Cardiac fibroblast (primary cell): ENCODE data around the gene PRKN.
A peak's percentile ranks its signal among the peaks of the same experiment; 100 is the strongest.

Experiments used
- DNase-seq, 2 donors: peaks; one replicate each; pipeline versions ENCODE4 v3.0.0 to v3.0.0-alpha.2; 2010; ENCODE audit warnings: low read depth in 2 of 2
- H3K4me3 ChIP-seq, 2 donors: replicated peaks in 1 of 2; 1 replicate in 1 of 2; 2 replicates in 1 of 2; pipeline ENCODE4 v1.5.1; 2011; ENCODE audit warnings: low read depth in 2 of 2, low read length in 2 of 2, mild to moderate bottlenecking in 2 of 2, moderate library complexity in 1 of 2
- TF ChIP-seq, protein P1 (sequence below): IDR thresholded peaks from one replicate; pipeline ENCODE4 v1.5.1; 2011; ENCODE audit warnings: low read depth, mild to moderate bottlenecking, low read length, inconsistent platforms

PRKN gene

DNA sequence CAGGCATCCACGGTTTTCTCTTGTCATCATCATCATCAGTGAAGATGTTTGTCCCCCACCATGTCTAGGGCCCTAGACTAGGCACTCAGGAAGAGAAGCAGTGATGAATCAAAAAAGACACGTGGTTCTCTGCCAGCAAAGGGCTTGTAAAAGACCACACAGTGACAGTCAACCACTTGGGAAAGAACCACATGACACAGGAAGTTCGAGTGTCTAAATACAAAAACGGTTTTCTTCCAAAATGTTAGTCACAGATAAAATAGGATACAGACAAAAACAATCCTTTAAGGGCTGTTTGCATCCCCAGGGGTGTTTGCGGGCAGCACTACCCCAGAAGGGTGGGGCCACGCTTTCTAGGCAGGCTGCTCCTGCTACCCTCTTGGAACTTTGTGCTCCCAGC lies 1096.9 kb downstream of the PRKN start:
- peak in 1 of 2 donors; percentile 50 for DNase-seq
- H3K4me3 ChIP-seq = no peak overlapping the region
- TF ChIP-seq, protein P1, sequence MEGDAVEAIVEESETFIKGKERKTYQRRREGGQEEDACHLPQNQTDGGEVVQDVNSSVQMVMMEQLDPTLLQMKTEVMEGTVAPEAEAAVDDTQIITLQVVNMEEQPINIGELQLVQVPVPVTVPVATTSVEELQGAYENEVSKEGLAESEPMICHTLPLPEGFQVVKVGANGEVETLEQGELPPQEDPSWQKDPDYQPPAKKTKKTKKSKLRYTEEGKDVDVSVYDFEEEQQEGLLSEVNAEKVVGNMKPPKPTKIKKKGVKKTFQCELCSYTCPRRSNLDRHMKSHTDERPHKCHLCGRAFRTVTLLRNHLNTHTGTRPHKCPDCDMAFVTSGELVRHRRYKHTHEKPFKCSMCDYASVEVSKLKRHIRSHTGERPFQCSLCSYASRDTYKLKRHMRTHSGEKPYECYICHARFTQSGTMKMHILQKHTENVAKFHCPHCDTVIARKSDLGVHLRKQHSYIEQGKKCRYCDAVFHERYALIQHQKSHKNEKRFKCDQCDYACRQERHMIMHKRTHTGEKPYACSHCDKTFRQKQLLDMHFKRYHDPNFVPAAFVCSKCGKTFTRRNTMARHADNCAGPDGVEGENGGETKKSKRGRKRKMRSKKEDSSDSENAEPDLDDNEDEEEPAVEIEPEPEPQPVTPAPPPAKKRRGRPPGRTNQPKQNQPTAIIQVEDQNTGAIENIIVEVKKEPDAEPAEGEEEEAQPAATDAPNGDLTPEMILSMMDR = no peak

DNA sequence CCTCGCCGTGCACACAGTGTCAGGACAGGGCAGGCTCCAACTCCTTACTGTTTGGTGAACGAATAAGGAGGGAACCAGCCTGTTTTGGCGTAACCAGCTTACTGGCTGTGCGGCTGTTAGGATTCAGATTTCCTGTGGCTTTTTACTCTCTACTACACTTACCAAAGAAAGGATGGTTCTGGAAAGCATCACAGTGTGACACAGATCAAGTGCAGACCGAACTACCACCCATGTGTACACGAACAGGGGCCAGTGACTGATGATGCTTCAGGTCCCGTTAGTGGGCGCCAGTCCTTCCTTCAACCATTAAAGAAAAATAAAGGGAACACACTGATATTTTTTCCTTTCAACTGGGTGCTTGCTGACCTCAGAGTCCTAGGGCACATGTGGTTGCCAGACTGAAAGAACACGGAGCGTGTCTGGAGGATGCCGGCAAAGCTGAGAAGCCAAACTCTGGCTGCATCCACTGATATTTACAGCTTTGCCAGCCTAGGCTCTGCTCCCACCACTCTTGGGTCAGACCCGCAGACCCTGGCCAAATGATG lies 1101.4 kb downstream of the PRKN start:
- no peak for DNase-seq
- TF ChIP-seq, protein P1 = no peak
- no peak overlapping the region for H3K4me3 ChIP-seq

DNA sequence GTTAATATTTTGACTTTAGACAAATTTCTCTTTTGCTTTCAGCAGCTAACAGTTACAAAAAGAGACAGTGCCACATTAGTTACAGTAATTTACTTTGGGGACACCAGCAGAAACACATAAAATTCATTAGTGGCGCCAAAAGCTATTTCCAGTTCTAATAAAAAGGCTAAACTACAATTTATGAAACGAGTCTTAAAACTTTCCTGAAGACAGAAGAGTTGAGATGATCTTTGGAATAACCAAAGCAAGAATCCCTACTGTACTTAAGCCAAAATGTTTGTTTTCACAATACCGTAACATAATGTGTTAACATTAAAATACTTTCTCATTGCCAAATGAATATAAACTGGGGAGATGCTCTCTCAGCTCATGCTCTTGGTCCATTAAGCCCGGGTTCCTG lies 1103.5 kb downstream of the PRKN start:
- TF ChIP-seq, protein P1 = no peak
- no peak overlapping the region for H3K4me3 ChIP-seq
- no peak for DNase-seq

DNA sequence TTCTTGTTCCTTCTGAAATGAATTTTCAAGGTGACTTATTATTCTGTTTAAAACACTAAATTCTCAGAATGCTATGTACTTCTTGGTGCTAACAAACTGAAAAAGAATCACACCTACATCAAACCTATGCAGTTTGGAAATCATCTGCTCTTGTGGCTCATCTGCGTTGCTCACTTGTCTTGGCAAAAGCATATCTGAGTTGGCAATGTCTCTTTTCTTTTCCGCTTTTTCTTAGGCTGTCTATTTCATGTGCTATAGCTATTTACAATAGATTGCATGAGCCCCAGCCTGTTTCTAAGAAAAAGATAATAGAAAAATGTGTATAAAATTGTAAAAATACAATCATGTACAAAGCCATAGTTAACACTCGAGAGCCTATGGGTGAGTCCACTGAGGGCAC lies 1104.8 kb downstream of the PRKN start:
- TF ChIP-seq, protein P1 = no peak
- DNase-seq = peak in 1 of 2 donors; percentile 14
- no peak overlapping the region for H3K4me3 ChIP-seq

DNA sequence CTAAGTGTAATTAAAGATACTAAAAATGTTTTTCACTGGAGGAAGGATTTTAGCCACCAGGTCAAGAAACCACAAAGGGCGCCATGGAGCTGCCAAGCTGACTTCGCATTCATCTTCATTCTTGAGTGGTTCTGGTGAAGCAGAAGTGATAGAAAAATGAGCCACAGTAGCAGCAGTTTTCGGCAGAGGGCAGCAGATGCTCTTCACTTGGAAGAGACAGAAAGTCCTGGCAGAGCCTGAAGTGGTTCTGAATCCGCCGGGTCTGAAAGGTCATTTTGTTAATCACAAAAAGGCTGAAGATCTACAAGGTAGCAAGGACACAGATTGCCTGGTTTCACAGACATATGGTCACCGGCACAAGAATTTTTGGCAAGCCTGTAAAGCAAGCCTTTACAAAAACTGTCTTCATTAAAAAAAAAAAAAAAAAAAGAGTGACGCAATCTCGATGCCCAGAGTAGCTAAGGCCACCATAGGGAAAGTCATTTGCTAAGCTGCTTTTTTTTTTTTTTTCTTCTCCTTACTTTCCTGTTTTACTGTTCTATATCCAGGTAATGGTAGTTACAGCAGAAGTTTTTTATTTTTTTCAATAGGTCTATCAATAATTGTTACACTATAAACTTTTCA lies 1108.6 kb downstream of the PRKN start:
- DNase-seq = peak; percentile 51 to 69
- TF ChIP-seq, protein P1 = peak; percentile 49
- no peak overlapping the region for H3K4me3 ChIP-seq

DNA sequence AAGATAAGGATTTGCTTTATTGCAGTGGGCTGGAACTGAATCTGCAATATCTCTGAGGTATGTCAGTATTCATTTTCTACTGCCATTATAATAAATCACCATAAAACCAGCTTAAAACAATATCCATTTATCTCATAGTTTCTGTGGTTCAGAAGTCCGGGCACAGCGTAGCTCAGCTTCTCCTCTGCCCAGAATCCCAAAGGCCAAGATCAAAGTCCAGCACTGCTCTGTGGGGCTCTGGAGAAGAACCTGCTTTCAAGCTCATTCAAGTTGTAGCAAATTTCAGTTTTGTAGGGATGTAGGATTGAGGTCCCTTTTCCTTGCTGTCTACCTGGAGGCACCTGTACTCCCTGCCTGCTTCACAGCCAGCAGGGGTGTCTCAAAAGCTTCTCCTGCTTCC lies 1113.9 kb downstream of the PRKN start:
- H3K4me3 ChIP-seq = no peak overlapping the region
- no peak for DNase-seq
- TF ChIP-seq, protein P1 = no peak

DNA sequence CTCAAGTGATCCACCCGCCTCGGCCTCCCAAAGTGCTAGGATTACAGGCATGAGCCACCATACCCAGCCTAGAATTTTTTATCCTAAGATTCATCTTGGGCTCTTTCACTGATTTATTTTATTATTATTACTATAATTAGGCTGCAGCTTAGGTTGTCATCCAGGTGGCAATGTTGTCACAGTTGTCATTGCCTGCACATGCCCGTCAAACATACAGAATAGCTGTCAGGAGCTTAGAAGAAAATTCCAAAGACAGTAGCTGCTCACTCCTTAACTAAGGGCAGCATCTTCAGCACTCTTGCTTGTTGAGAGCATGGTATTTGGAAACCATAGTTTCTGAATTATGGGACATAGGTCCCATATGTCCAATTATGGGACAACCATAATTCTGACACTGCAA lies 1118.8 kb downstream of the PRKN start:
- no peak overlapping the region for H3K4me3 ChIP-seq
- TF ChIP-seq, protein P1 = no peak
- DNase-seq = no peak
